HepG2 (cell line): ENCODE data around the gene FRMD5. TPM values are rescaled to one million over a fixed set of nuclear protein-coding genes. Genes with fewer than 3 reads are reported as not detected.

Experiments used
- ATAC-seq: fragments of 200-7000 bp; cut with Tn5 transposase; 3 replicates; pipeline ENCODE4 v1.9.1; 2020; ENCODE audit warnings: mild to moderate bottlenecking, moderate library complexity
- BruUV-seq: library from RNA; stranded (reverse); fragments of 400-500 nt; replicated peaks from 2 replicates; lab custom pipeline; 2021; lab: Mats Ljungman, UMichigan
- CTCF ChIA-PET: fragments of 300-600 bp; formaldehyde crosslinking; extraction: SDS; loops from one replicate; lab custom pipeline; 2021; ENCODE audit warnings: low total read pairs, inconsistent platforms, low intra/inter-chr PET ratio; lab: Yijun Ruan, JAX
- POLR2A ChIA-PET: fragments of 350-600 bp; sonication (Branson Sonifier 250); formaldehyde crosslinking; loops from one replicate; lab custom pipeline; 2020; ENCODE audit warnings: antibody characterized with exemption, inconsistent platforms; lab: Yijun Ruan, JAX
- DNase-seq: peaks from one replicate; pipeline ENCODE4 v3.0.0-alpha.2; 2015; ENCODE audit warnings: low spot score
- FAIRE-seq: peaks from 3 replicates; lab custom pipeline; 2011; peaks lifted over from hg19 to GRCh38; lab: Jason Lieb, UNC
- H2AFZ ChIP-seq: one replicate; pipeline ENCODE4 v1.6.1; 2011; ENCODE audit warnings: low read length, inconsistent platforms
- H3K27ac ChIP-seq: fragments of 300-600 bp; 3 replicates; pipeline ENCODE4 v1.8.0; 2011; ENCODE audit warnings: mixed run types, mild to moderate bottlenecking, mixed read lengths, low read length, inconsistent platforms; ENCODE audit not compliant: insufficient read depth; ENCODE audit errors: extremely low read length
- H3K27me3 ChIP-seq, 2 experiments: fragments of 200-600 bp in 1 of 2; 2 replicates in 1 of 2; 3 replicates in 1 of 2; pipeline versions ENCODE4 v1.6.0 to v1.8.0; 2011; ENCODE audit warnings: low read length in 2 of 2, mild to moderate bottlenecking in 2 of 2, moderate library complexity in 2 of 2, inconsistent platforms in 1 of 2; ENCODE audit not compliant: insufficient read depth in 2 of 2, control insufficient read depth in 1 of 2
- H3K36me3 ChIP-seq, 2 experiments: fragments of 200-600 bp in 1 of 2; replicated peaks in 1 of 2; 2 replicates in 1 of 2; 3 replicates in 1 of 2; pipeline versions ENCODE4 v1.5.1 to v1.8.0; 2011; ENCODE audit warnings: low read length in 2 of 2, inconsistent platforms in 1 of 2; ENCODE audit not compliant: insufficient read depth in 2 of 2, control insufficient read depth in 1 of 2
- H3K4me1 ChIP-seq: 2 replicates; pipeline ENCODE4 v1.5.1; 2012; ENCODE audit warnings: low read length, inconsistent platforms; ENCODE audit not compliant: insufficient read depth
- H3K4me2 ChIP-seq: 2 replicates; pipeline ENCODE4 v1.6.0; 2011; ENCODE audit warnings: low read depth, low read length, inconsistent platforms
- H3K4me3 ChIP-seq, 3 experiments: fragments of 200-600 bp in 1 of 3; sonication (generic), shearing (Covaris generic) in 1 of 3; replicated peaks in 1 of 3; 2 replicates each; pipeline ENCODE4 v1.5.1; 2011 to 2016; ENCODE audit warnings: low read length in 3 of 3, inconsistent platforms in 2 of 3, low read depth in 2 of 3, mild to moderate bottlenecking in 2 of 3, control low read depth in 1 of 3, mixed read lengths in 1 of 3; ENCODE audit not compliant: insufficient read depth in 1 of 3
- H3K79me2 ChIP-seq: one replicate; pipeline ENCODE4 v1.6.1; 2011; ENCODE audit warnings: low read length, inconsistent platforms; ENCODE audit not compliant: insufficient read depth
- H3K9ac ChIP-seq: 2 replicates; pipeline ENCODE4 v1.6.0; 2011; ENCODE audit warnings: mild to moderate bottlenecking, low read depth, low read length, inconsistent platforms; ENCODE audit not compliant: insufficient read depth
- H3K9me3 ChIP-seq: 2 replicates; pipeline ENCODE4 v1.5.1; 2012; ENCODE audit warnings: mild to moderate bottlenecking, low read length
- H4K20me1 ChIP-seq: 2 replicates; pipeline ENCODE4 v1.6.0; 2011; ENCODE audit warnings: inconsistent platforms, mild to moderate bottlenecking, low read length, moderate library complexity; ENCODE audit not compliant: insufficient read depth
- CREB3 ChIP-seq: sonication (generic); formaldehyde crosslinking; IDR thresholded peaks from 2 replicates; pipeline ENCODE4 v1.5.0; 2020; ENCODE audit warnings: missing genetic modification reagents
- HBP1 ChIP-seq: IDR thresholded peaks from 2 replicates; pipeline ENCODE4 v1.6.1; 2016; ENCODE audit warnings: low read depth, control low read depth
- SATB2 ChIP-seq: sonication (generic); formaldehyde crosslinking; IDR thresholded peaks from 2 replicates; pipeline ENCODE4 v1.5.0; 2020; ENCODE audit warnings: missing genetic modification reagents
- TP53 ChIP-seq: sonication (generic); formaldehyde crosslinking; conservative IDR thresholded peaks from 2 replicates; pipeline ENCODE4 v1.4.0; 2020; ENCODE audit warnings: missing genetic modification reagents
- ZBTB1 ChIP-seq: sonication (generic); formaldehyde crosslinking; IDR thresholded peaks from 2 replicates; pipeline ENCODE4 v1.4.0; 2020; ENCODE audit warnings: missing genetic modification reagents, borderline replicate concordance
- ZNF451 ChIP-seq: sonication (generic); formaldehyde crosslinking; IDR thresholded peaks from 2 replicates; pipeline ENCODE4 v1.5.0; 2020; ENCODE audit warnings: mild to moderate bottlenecking, missing genetic modification reagents
- ZNF589 ChIP-seq: sonication (generic); formaldehyde crosslinking; conservative IDR thresholded peaks from 2 replicates; pipeline ENCODE4 v1.8.0; 2022; ENCODE audit warnings: mild to moderate bottlenecking, moderate library complexity, missing genetic modification reagents
- ZNF703 ChIP-seq: sonication (generic); formaldehyde crosslinking; IDR thresholded peaks from 2 replicates; pipeline ENCODE4 v1.5.1; 2020; ENCODE audit warnings: missing genetic modification reagents, mild to moderate bottlenecking, moderate library complexity, borderline replicate concordance
- ZNF766 ChIP-seq: sonication (generic); formaldehyde crosslinking; IDR thresholded peaks from 2 replicates; pipeline ENCODE4 v1.5.0; 2020; ENCODE audit warnings: missing genetic modification reagents, borderline replicate concordance
- ZNF788 ChIP-seq: sonication (generic); formaldehyde crosslinking; IDR thresholded peaks from 2 replicates; pipeline ENCODE4 v1.5.0; 2020; ENCODE audit warnings: mild to moderate bottlenecking, missing genetic modification reagents, borderline replicate concordance
- ZNF792 ChIP-seq: IDR thresholded peaks from 2 replicates; pipeline ENCODE4 v1.6.1; 2016
- WGBS: methylation state at CpG from one replicate; pipeline ENCODE4 v1.1.6; 2017; ENCODE audit warnings: low lambda C conversion rate; 5-methylcytosine and 5-hydroxymethylcytosine counted together
- in situ Hi-C: cut with HindIII; loops from 2 replicates; pipeline ENCODE4 v1.10.0; 2017; ENCODE audit warnings: low pct_unique_long_range_greater_than_20kb; ENCODE audit not compliant: extremely low pct_ligation_motif_present
- intact Hi-C: fragments of 100-400 bp; cut with micrococcal nuclease; formaldehyde crosslinking; loops from one replicate; pipeline ENCODE4 v1.10.0; 2022; ENCODE audit not compliant: unreplicated experiment
- polyA plus RNA-seq, 8 experiments: library from polyadenylated mRNA; depleted of rRNA in 3 of 8; stranded (reverse) in 7 of 8; unstranded in 1 of 8; fragments of >200 nt; fragmentation: Illumina TruSeq in 4 of 8; extraction: Trizol in 4 of 8; gene quantifications; 2 replicates each; pipeline versions ENCODE4 v1.2.1 to v1.2.3, GENCODE V29; 2011 to 2016; ENCODE audit warnings: low read depth in 4 of 8, missing spikeins in 1 of 8, mixed read lengths in 1 of 8; ENCODE audit not compliant: insufficient read depth in 1 of 8
- total RNA-seq, 5 experiments: library from RNA; depleted of rRNA; stranded (reverse); fragments of >200 nt; fragmentation: Illumina TruSeq; extraction: Trizol; gene quantifications; 2 replicates each; pipeline ENCODE4 v1.2.3, GENCODE V29; 2016; ENCODE audit warnings: low read depth in 1 of 5

Gene FRMD5
- total and polyA plus RNA-seq, 2 of the 13 experiments (the other 11 are each of a cell fraction or from before 2014, with no cell fraction given) = 0.93 to 1.5 TPM

DNA sequence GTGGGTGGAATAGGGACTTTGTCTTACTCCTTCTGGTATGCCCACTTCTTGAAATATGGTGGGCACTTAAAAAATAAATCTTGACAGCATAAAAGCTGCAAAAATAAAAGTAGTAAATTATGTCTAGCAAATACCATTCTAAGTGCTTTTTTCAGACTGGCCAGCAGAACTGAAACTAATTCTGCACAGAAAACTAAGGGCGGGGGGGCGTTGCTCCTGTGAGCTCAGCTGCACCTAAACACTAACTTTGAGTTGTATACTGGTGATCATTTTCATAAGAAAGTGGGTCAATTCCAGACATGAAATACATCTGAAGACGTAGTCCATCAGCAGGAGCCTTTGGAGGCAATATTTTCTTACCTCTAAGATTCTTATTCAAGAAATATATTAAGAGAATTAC is 253.5 kb downstream of the FRMD5 start (continued):
- TF ChIP-seq CREB3 (no peak), ZNF589 (CRISPR knock-in tag) (no peak), ZNF792 (no peak)

GRCh38 chr15:43941071-43941470 is 254.0 kb downstream of the FRMD5 start:
- ATAC-seq (no peak), DNase-seq (no peak), FAIRE-seq (no peak)
- intact Hi-C loops (no loop called here), in situ Hi-C loops (no loop called here)
- no peaks in the 10 kb centered on the region for H3K4me1 ChIP-seq
- no peaks in the 10 kb centered on the region for H3K9me3 ChIP-seq
- H3K79me2 ChIP-seq = no peaks in the 10 kb centered on the region
- no peak overlapping the region for H3K4me2 ChIP-seq
- BruUV-seq = no TSS peak
- no peak overlapping the region for H3K4me3 ChIP-seq
- WGBS = 19% methylated on average over 4 of the region's 4 CpGs
- ChIA-PET CTCF (no interaction called here), POLR2A (no interaction called here)
- H3K27me3 ChIP-seq = no peaks in the 10 kb centered on the region
- H3K36me3 ChIP-seq = no peaks in the 10 kb centered on the region
- H3K9ac ChIP-seq = no peak overlapping the region
- H4K20me1 ChIP-seq = no peaks in the 10 kb centered on the region
- no peak overlapping the region for H2AFZ ChIP-seq
- H3K27ac ChIP-seq = no peak overlapping the region
- TF ChIP-seq ZNF703 (CRISPR knock-in tag) (no peak), SATB2 (no peak), HBP1 (no peak), TP53 (CRISPR knock-in tag) (no peak), ZNF766 (CRISPR knock-in tag) (no peak), ZNF788 (CRISPR knock-in tag) (no peak), ZBTB1 (CRISPR knock-in tag) (no peak), ZNF451 (CRISPR knock-in tag) (no peak)
